Calu3 (cell line): ENCODE data around the gene NEDD4L. TPM values are rescaled to one million over a fixed set of nuclear protein-coding genes. Genes with fewer than 3 reads are reported as not detected.

Source experiments
- BruUV-seq: library from RNA; stranded (reverse); fragments of 400-500 nt; replicated peaks from 2 replicates; lab custom pipeline; 2021; lab: Mats Ljungman, UMichigan
- CTCF ChIA-PET: fragments of 300-600 bp; sonication (Branson Sonifier 250); formaldehyde crosslinking; loops from one replicate; lab custom pipeline; 2022; ENCODE audit warnings: antibody characterized with exemption; lab: Charles Lee
- DNase-seq: peaks from one replicate; pipeline ENCODE4 v3.0.0; 2022
- H3K27ac Mint-ChIP-seq: one replicate; pipeline ENCODE4 v1.8.0; 2022; ENCODE audit warnings: mixed read lengths; ENCODE audit not compliant: unreplicated experiment
- H3K27me3 Mint-ChIP-seq: one replicate; pipeline ENCODE4 v1.8.0; 2022; ENCODE audit warnings: mixed read lengths; ENCODE audit not compliant: unreplicated experiment
- H3K36me3 Mint-ChIP-seq: one replicate; pipeline ENCODE4 v1.8.0; 2022; ENCODE audit warnings: mild to moderate bottlenecking, moderate library complexity, mixed read lengths; ENCODE audit not compliant: insufficient read depth, unreplicated experiment
- H3K4me1 Mint-ChIP-seq: one replicate; pipeline ENCODE4 v1.8.0; 2022; ENCODE audit warnings: mild to moderate bottlenecking, low read depth, mixed read lengths; ENCODE audit not compliant: unreplicated experiment
- H3K4me3 Mint-ChIP-seq: one replicate; pipeline ENCODE4 v1.8.0; 2022; ENCODE audit warnings: mild to moderate bottlenecking, low read depth, moderate library complexity, mixed read lengths; ENCODE audit not compliant: unreplicated experiment
- H3K9me3 Mint-ChIP-seq: one replicate; pipeline ENCODE4 v1.8.0; 2022; ENCODE audit warnings: low read depth, mixed read lengths; ENCODE audit not compliant: unreplicated experiment
- intact Hi-C: fragments of 100-400 bp; cut with micrococcal nuclease; formaldehyde crosslinking; loops from one replicate; pipeline ENCODE4 v1.10.0; 2022; ENCODE audit not compliant: unreplicated experiment
- total RNA-seq: library from RNA; stranded (reverse); gene quantifications from 2 replicates; pipeline ENCODE4 v1.2.3, GENCODE V29; 2022
- TF ChIP-seq, protein P1 (sequence below): fragments of 200-600 bp; IDR thresholded peaks from one replicate; pipeline ENCODE4 v1.8.0; 2022; ENCODE audit warnings: antibody characterized with exemption; ENCODE audit not compliant: unreplicated experiment

The NEDD4L gene
- total RNA-seq, 1 experiment from 2014 or later, result 213 TPM

DNA sequence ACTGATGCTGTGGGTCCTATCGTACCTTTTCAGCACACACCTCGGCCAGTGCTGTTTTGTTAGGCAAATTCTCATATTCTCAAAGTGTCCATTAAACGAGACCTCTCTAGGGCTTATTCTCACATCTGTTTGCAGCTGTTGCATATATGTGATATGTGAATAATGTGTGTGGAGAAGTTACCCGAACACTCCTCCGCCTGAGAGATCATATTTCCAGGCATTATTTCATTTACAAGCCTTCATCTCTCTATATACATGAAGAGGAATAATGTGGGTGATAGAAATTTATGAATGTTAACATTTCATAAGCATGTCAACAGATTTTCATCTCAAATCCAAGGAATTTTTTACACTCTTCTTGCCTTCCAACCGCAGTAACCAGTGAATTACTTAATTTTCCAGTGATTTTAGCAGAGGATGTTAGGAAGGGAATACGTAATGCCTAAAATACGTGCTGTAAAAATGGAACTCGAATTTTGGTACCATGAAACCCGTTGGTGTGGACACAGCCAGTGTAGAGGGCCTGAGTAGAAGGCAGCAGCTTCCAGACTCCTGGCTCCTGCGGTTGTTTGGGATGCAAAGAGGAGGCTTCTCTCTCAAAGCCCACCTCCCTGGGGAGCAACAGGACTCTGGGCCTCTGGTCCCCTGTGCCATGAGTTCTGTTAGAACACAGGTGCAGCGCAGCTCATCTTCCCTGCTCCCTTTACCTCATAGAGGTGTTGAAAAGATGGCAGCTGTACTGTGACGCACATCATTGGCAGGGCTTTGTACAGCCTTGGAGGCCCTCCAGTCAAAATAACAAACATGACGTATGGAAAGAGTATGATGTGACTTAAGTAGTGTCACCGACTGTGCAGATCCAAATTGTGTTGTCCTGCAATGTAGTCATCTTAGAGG, 280.1 kb downstream of the NEDD4L start:
- H3K36me3 Mint-ChIP-seq, result peaks cover 36% of the 10 kb centered on the region
- peaks cover 30% of the 10 kb centered on the region for H3K4me1 Mint-ChIP-seq
- no peak overlapping the region for H3K4me3 Mint-ChIP-seq
- BruUV-seq, result no TSS peak
- H3K27ac Mint-ChIP-seq, result no peak overlapping the region
- no peaks in the 10 kb centered on the region for H3K27me3 Mint-ChIP-seq
- no peaks in the 10 kb centered on the region for H3K9me3 Mint-ChIP-seq
- TF ChIP-seq, protein P1, sequence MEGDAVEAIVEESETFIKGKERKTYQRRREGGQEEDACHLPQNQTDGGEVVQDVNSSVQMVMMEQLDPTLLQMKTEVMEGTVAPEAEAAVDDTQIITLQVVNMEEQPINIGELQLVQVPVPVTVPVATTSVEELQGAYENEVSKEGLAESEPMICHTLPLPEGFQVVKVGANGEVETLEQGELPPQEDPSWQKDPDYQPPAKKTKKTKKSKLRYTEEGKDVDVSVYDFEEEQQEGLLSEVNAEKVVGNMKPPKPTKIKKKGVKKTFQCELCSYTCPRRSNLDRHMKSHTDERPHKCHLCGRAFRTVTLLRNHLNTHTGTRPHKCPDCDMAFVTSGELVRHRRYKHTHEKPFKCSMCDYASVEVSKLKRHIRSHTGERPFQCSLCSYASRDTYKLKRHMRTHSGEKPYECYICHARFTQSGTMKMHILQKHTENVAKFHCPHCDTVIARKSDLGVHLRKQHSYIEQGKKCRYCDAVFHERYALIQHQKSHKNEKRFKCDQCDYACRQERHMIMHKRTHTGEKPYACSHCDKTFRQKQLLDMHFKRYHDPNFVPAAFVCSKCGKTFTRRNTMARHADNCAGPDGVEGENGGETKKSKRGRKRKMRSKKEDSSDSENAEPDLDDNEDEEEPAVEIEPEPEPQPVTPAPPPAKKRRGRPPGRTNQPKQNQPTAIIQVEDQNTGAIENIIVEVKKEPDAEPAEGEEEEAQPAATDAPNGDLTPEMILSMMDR, result no peak
- intact Hi-C loops, result loop anchor here (5.0 kb wide), 3 partner anchors 37 to 127 kb away; no protein-coding TSS in a partner anchor
- CTCF ChIA-PET, result no interaction called here
- no peak for DNase-seq

DNA sequence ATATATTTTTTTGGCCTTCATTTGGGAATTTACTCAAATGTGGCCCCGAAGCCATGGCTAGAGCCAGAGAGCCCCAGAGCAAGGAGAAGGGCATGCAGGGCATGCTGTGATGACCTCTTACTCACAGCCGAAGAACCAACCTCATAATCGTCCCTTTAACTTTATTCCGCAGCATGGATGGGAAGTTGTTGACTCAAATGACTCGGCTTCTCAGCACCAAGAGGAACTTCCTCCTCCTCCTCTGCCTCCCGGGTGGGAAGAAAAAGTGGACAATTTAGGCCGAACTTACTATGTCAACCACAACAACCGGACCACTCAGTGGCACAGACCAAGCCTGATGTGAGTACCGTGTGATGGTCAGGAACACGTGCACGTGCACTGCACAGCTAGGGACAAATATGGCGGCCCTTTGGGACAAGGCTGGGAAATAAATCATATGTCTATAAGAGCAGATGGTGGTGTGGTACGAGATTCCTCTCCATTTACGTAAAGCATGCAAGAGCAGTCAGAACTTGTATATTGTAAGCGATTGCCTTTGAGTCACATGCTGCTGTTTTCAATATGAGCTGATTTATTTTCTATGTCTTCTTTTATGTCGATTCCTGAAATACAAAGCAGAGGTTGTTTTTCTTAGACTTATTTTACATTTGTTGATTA, 280.9 kb downstream of the NEDD4L start:
- Mint-ChIP-seq H3K4me1 (peaks cover 28% of the 10 kb centered on the region), H3K9me3 (no peaks in the 10 kb centered on the region), H3K27me3 (no peaks in the 10 kb centered on the region), H3K36me3 (peaks cover 36% of the 10 kb centered on the region), H3K27ac (no peak overlapping the region), H3K4me3 (no peak overlapping the region)
- BruUV-seq, result no TSS peak
- TF ChIP-seq, protein P1, result no peak
- intact Hi-C loops, result loop anchor here (5.0 kb wide), 3 partner anchors 38 to 128 kb away; no protein-coding TSS in a partner anchor
- CTCF ChIA-PET, result no interaction called here
- no peak for DNase-seq

DNA sequence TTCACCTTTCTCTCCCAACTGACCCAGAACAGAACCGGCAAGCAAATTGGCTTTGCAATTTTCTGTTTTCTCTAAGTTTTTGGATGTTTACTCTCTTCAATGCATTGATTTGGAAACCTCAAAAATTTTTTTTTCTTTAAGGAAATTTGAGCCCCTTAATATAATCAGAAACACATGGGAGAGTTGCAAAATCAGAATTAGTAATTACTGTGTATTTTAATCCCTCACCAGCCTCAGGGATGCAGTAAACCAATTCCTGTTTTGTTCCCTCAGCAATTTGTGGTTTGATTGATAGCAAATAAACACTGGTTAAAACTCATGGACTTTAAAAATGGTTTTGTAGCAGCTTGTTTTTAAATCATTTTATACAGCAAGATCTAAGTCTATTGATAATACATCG, 281.5 kb downstream of the NEDD4L start:
- intact Hi-C loops, result no loop called here
- peaks cover 23% of the 10 kb centered on the region for H3K4me1 Mint-ChIP-seq
- DNase-seq, result no peak
- TSS peak; percentile 13 for BruUV-seq
- CTCF ChIA-PET, result no interaction called here
- no peak overlapping the region for H3K4me3 Mint-ChIP-seq
- TF ChIP-seq, protein P1, result no peak
- H3K27ac Mint-ChIP-seq, result no peak overlapping the region
- no peaks in the 10 kb centered on the region for H3K27me3 Mint-ChIP-seq
- H3K36me3 Mint-ChIP-seq, result peaks cover 41% of the 10 kb centered on the region
- no peaks in the 10 kb centered on the region for H3K9me3 Mint-ChIP-seq

DNA sequence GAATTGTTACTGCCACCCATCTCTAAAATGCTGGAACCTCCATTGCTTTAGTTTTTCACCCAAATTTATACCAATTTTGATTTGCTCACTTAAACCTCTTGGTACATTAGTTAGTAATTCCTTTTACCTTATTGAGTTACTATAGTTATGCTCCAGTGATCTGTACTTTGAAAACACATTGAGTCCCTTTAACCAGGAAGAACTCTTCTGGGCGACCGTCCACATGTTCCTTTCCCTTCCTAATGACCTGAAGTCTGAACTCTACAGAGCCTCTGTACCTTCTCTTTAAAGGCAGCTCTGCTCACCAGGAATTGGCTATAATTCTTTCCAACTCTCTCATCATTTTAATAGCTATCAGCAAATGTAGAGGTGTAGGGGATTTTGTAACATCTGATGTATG, 290.0 kb downstream of the NEDD4L start:
- no peak overlapping the region for H3K4me3 Mint-ChIP-seq
- H3K36me3 Mint-ChIP-seq, result peaks cover 75% of the 10 kb centered on the region
- CTCF ChIA-PET, result no interaction called here
- intact Hi-C loops, result no loop called here
- TF ChIP-seq, protein P1, result no peak
- H3K4me1 Mint-ChIP-seq, result peaks cover 12% of the 10 kb centered on the region
- H3K9me3 Mint-ChIP-seq, result no peaks in the 10 kb centered on the region
- BruUV-seq, result no TSS peak
- no peak for DNase-seq
- H3K27me3 Mint-ChIP-seq, result no peaks in the 10 kb centered on the region
- no peak overlapping the region for H3K27ac Mint-ChIP-seq
